SK-MEL-5 (cell line): ENCODE measurements around the gene SPRYD3. TPM values are rescaled to one million over a fixed set of nuclear protein-coding genes. Genes with fewer than 3 reads are reported as not detected.
"Not testable (repeated sequence)": the region's sequence is repeated elsewhere in the genome, so short reads cannot be mapped to it uniquely, and the experiment has no call there.

Source experiments
- DNase-seq: peaks from one replicate; pipeline ENCODE4 v3.0.0-alpha.2; 2016; ENCODE audit warnings: low read depth, low spot score
- in situ Hi-C: cut with HindIII; loops from 2 replicates; pipeline ENCODE4 v1.10.0; 2016; ENCODE audit warnings: low sequenced_read_pairs, high pct_unique_total_duplicates, low pct_unique_long_range_greater_than_20kb
- total RNA-seq: library from RNA; depleted of rRNA; stranded (reverse); fragments of >200 nt; shearing (Covaris generic); gene quantifications from 2 replicates; pipeline ENCODE4 v1.2.3, GENCODE V29; 2014

SPRYD3 gene
- total RNA-seq, 1 experiment from 2014 or later: 31.8 TPM

GRCh38 chr12:53103860-53104305 lies 24.7 kb upstream of the SPRYD3 start:
- in situ Hi-C loops: no loop called here
- DNase-seq: no peak

GRCh38 chr12:53102883-53103807 lies 24.0 kb upstream of the SPRYD3 start, which contains the start of gene SOAT2:
Gene SOAT2 (plus strand): TSS chr12:53103486. CDS start chr12:53103578, 92 bp downstream.
- no peak for DNase-seq
- in situ Hi-C loops: no loop called here

- in situ Hi-C loops: no loop called here
- no peak for DNase-seq
Observed at GRCh38 chr12:53101931-53102781, 23.0 kb upstream of the SPRYD3 start.

GRCh38 chr12:53101266-53101665 lies 22.1 kb upstream of the SPRYD3 start:
- in situ Hi-C loops: no loop called here

GRCh38 chr12:53100466-53101151 lies 21.4 kb upstream of the SPRYD3 start:
- in situ Hi-C loops: no loop called here
- DNase-seq: no peak

More at GRCh38 chr12:53101266-53101665, 22.1 kb upstream of the SPRYD3 start:
- DNase-seq: no peak

GRCh38 chr12:53099071-53099882 lies 20.1 kb upstream of the SPRYD3 start:
- in situ Hi-C loops: no loop called here

GRCh38 chr12:53098354-53098981 lies 19.3 kb upstream of the SPRYD3 start:
- no peak for DNase-seq
- in situ Hi-C loops: no loop called here

More at GRCh38 chr12:53099071-53099882, 20.1 kb upstream of the SPRYD3 start:
- DNase-seq: peak; percentile 84

- DNase-seq: peak; percentile 25
- in situ Hi-C loops: no loop called here
Observed at GRCh38 chr12:53097564-53098353, 18.6 kb upstream of the SPRYD3 start, which contains the start of gene IGFBP6. Gene IGFBP6 (plus strand): TSS chr12:53097667. CDS start chr12:53097718, 51 bp downstream.

- no peak for DNase-seq
- in situ Hi-C loops: no loop called here
Observed at GRCh38 chr12:53097207-53097563, 18.0 kb upstream of the SPRYD3 start.

- in situ Hi-C loops: no loop called here
- DNase-seq: no peak
Observed at GRCh38 chr12:53096759-53097158, 17.6 kb upstream of the SPRYD3 start.

GRCh38 chr12:53096089-53096741 lies 17.0 kb upstream of the SPRYD3 start:
- in situ Hi-C loops: no loop called here
- no peak for DNase-seq

- DNase-seq, in situ Hi-C loops: not testable (repeated sequence)
Observed at GRCh38 chr12:53095596-53095895, 16.4 kb upstream of the SPRYD3 start.

GRCh38 chr12:53094796-53095595 lies 15.8 kb upstream of the SPRYD3 start:
- in situ Hi-C loops, DNase-seq: not testable (repeated sequence)

GRCh38 chr12:53094394-53094787 lies 15.2 kb upstream of the SPRYD3 start:
- DNase-seq: no peak
- in situ Hi-C loops: no loop called here
